ENCODE measurements around the gene CDK5R1.

CDK5R1 gene

GRCh38 chr17:32493571-32493970, 6.8 kb downstream of the CDK5R1 start:
- no peak for DNase-seq (ENCODE audit: low read depth in 2 of 2)

DNA sequence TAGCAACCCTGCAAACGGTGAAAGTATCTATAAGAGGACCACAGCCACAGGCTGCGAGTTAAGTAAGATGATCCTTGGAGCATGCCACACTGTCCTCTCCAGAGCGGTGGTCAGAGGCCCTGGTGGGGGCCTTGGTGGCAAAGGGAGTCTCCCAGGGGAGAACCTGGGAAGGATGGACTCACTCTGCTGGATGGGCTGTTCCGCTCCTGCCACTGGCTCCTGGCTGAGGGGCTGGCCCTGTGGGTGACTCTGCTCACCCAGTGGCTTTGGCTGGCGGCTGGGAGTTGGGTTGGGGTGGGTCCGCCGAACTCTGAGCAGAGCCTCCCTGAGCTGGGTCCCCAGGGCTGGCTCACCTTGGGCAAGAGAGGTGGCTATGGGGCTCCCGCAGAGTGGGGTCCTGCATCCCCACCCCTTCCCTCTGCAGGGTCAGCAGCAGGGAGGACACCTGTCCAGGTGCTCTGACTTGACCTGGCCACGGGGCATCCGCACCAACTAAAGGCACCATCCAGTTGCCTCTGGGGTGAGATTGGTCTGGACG, 7.3 kb downstream of the CDK5R1 start:
- no peak for DNase-seq (ENCODE audit: low read depth in 2 of 2)

GRCh38 chr17:32494621-32495358, 8.0 kb downstream of the CDK5R1 start:
- DNase-seq (ENCODE audit: low read depth in 2 of 2), result no peak

DNA sequence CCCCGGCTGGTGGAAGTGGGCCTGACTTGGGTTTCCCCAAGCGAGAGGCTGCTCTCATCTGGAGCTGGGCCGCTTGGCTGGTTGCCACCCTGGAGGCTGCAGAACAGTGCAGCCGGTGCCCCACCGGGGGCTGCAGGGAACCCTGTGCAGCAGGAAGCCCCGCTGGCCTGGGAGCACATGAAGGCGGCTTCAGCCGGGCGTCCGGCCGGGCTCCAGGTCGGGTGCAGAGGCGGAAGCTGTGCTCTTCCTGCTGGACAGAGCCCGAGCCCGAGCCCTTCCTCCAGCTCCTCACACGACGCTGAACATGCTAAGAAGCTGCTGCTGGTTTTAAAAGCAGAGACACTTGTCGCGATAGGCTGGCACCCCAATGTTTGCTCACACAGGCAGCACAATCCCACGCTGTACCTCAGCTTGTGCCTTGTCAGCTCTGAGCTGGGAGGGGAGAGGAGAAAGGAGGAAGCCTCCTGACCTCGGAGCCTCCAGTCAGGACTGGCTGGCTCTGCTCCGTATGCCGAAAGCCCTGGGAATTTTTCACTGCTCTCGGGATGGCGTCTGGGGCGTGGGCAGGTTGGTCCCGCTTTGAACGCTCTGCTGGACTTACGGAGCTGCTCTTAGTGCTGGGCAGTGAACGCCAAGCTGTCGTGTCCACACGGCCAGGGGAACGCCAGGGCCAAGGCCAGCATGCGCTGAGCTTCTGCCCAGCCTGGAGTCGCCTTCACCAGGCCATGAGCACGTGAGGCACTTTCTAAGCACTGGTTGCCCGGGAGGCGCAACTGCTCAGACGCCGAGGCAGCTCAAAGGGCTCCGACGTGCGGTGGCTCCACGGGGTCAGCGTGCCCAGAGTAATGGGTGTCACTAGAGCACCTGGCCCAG, 8.8 kb downstream of the CDK5R1 start:
- no peak for DNase-seq (ENCODE audit: low read depth in 2 of 2)

DNA sequence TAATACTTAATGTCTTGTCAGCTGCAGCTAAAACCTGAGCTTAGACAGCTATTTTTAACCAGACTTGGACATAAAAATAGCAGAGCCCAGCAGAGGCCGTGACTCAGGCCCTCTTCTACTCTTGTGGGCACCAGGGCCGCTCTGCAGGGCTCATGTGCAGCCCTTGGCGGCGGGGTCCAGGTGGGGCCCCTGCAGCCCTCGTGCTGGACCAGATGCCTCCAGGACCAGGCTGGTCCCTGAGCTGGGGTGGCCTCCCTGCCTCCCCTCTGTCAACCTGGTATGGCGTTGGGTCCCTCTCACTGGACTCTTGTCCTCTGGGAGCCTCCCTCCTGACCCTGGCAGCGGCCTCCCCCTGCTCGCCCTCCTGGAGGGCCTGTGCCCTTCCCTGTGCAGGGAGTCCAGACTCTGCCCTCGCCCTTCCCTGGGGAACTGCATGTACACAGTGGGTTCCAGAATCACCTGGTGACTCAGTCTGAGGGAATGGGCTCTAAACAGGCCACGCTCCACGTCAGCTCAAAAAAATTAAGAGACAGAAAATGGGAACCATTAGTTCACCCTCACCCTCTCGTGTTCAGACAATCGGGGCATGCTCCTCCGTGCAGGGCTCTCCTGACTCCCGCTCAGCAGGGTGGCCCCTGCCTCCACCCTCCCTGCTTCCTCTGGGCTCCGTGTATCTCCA, 9.7 kb downstream of the CDK5R1 start:
- no peak for DNase-seq (ENCODE audit: low read depth in 2 of 2)

GRCh38 chr17:32497431-32498205, 10.8 kb downstream of the CDK5R1 start:
- DNase-seq (ENCODE audit: low read depth in 2 of 2), result no peak

DNA sequence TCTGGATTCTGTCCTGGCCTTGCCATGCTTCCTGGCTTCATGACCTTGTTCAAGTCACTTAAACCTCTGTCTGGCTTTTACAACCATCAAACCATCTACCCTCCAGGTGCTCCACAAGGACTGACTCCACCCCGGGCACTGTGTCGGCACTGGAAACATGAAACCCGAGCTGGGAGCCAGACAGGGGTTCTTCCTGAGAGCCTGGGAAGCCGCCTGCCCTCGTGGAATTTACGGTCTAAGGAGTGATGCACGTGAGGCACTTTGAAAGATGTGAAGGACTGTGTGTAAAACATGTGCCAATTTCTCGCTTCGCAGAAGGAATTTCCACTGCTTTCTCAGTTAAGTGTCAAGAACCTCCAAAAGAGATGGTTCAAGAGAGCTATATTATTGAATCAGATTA, 11.6 kb downstream of the CDK5R1 start:
- DNase-seq (ENCODE audit: low read depth in 2 of 2), result no peak

DNA sequence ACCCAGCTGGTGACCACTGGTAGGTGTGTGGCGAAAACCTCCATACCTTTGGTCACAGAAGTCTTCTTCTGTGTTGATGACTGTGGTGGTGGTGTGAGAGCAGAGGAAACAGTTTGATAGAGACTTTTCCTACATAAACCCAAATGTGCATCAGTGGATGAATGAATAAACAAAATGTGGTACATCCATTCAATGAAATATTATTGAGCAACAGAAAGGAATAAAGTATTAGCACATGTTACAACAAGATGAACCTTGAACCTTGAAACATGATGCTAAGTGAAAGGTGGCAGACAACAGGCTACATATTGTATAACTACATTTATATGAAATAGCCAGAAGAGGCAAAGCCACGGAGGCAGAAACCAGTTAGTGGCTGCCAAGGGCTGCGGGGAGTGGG, 15.2 kb downstream of the CDK5R1 start:
- DNase-seq (ENCODE audit: low read depth in 2 of 2), result no peak

DNA sequence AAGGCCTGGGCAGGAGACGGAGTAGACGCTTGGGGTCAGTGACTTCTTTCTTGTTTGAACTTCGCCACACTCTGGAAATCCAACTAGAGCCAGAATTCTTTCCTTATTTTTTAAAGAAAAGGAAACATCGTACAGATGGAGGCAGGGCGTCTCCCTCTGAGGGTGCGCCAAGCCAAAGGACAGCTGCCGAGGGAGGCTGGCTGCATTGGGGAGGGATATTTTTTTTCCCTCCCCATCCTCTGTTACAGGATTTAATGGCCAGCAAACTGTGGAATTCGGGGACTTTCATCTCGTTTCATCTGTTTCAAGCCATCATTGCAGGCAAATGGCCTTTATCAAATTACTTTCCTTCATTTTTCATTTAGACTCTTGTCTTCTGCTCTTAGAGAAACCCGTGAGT, 15.9 kb downstream of the CDK5R1 start:
- no peak for DNase-seq (ENCODE audit: low read depth in 2 of 2)

DNA sequence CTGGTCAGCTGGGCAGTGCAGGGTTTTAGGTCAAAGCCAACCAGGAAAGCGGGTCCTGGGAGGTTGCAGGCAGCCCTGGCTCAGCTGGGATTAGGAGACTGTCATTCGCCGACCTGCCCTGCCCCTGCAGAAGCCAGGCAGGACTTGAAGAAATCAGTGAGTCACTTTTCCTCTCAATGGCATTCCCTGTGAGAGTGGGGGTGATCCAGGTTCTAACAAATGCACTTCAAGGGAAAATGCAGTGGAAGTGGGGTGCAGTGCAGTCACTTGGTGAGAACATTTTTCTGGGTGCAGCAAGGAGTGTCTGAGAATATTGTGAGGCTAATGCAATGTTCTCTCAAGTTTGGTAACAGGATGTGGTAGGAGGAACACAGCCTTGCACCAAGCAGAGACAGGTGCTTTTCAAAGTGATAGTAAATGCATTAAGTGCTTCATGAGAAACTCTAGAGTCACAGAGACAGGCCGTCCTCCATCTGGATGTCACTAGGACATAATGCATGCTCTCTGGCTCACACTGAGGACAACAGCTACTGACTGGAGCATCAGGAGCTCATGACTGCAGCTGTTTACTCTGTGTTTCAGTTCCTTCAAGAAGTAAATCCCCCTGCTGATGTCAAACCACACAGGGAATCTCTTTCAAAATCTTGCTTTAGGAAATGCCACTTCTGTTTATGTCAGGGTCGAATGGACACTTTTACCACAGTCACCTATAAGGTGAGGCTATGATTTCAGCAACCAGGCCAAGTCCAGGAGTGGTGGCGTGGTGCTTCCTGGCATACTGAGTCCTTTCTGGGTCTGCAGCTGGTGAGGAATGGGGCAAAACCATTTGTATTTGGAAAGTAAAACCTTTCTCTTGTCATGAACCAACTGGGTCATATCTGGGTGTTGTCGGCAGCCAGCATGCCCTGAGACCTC, 16.7 kb downstream of the CDK5R1 start:
- no peak for DNase-seq (ENCODE audit: low read depth in 2 of 2)

- no peak for DNase-seq (ENCODE audit: low read depth in 2 of 2)
Measured at GRCh38 chr17:32504166-32504990, 17.6 kb downstream of the CDK5R1 start.

DNA sequence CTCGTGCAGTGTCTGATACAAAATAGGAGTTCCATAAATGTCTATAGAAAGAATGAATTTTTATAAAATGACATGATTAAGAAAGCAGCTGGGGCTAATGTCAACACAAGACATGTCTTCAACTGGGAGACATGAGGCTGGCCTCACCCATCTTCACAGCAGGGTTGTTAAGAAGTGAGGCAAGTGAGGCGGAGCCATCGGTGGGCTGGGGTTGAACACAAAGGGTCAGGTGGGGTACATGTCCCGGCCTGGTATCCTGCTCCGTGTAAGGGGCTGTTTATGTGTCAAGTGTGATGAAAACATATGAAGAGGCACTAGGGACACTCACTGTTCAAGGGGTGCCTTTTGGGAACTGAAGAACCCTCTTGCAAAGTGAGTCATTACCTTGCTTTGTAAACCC, 22.1 kb downstream of the CDK5R1 start:
- no peak for DNase-seq (ENCODE audit: low read depth in 2 of 2)

DNA sequence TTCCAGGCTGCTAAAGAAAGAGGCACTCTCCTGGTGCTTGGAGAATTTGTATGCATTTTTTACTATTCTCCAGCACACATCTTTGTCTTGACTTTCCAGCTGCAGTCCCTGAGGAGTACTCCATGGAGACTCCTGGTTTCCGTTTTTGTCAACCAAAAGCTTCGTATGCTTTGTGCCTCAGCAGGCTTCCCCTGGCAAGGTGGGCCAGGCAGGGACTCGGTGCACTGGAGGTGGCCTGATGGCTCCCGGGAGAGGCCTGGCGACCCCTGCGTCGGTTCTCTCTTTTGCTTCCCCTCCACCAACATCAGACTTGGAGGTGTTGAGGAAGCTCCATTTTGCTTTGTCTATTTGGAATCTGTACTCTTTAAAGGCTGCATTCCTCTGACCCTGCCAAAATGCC, 23.7 kb downstream of the CDK5R1 start:
- no peak for DNase-seq (ENCODE audit: low read depth in 2 of 2)

GRCh38 chr17:32512328-32512727, 25.5 kb downstream of the CDK5R1 start:
- DNase-seq (ENCODE audit: low read depth in 2 of 2), result no peak

DNA sequence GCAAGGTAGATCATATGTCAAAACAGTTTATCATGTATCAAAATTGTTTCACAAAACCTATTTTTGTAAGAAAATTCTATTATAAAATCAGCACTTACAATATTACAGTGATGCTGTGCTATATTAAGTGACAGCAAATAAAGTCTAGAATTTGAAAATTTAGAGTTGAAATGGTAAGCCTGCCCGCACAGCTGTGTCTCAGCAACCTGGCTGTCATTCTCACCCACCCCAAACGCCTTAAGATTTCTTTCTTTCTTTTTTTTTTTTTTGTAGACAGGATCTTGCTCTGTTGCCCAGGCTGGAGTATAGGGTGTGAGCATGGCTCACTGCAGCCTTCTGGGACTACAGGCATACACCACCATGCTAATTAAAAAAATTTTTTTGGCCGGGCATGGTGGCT, 26.8 kb downstream of the CDK5R1 start:
- no peak for DNase-seq (ENCODE audit: low read depth in 2 of 2)

- no peak for DNase-seq (ENCODE audit: low read depth in 2 of 2)
Measured at GRCh38 chr17:32514606-32515005, 27.8 kb downstream of the CDK5R1 start.

DNA sequence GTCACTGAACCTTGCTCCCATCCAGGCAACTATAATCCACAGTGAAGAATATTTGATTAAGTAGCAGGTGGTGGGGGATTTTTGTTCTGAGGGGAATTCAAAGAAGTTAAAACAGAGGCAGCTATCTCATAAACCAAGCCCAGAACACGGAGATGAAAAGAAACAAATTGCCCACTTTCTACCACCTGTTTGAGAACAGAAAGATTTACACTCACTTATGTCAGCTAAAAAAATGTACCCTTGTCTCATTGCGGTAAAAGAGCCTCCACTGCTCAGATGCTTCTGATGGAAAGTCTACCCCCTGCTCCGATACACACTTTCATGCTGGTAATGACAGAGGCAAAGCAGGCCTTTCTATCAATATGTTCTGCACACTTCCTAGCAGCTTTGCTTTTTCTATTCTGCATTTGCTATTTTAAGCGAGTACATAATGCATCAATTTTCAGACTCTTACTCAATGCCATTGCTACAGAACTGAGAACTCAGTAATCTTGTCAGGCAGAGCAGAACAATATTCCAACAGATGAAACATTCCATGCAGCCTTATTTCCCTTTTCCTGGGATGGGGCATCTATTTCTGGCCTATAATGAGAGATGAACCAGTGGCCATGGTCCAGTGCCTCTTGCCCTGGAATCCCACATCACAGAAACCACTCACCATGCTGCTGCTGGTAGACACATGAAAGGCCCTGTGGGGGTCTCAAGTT, 29.0 kb downstream of the CDK5R1 start:
- no peak for DNase-seq (ENCODE audit: low read depth in 2 of 2)

GRCh38 chr17:32516450-32516849, 29.7 kb downstream of the CDK5R1 start:
- no peak for DNase-seq (ENCODE audit: low read depth in 2 of 2)

All from activated CD8-positive, alpha-beta memory T cell treated with anti-CD3 and anti-CD28 coated beads for 4 hours (primary cell).